Measurements from ENCODE around the gene GPATCH8.
A peak's percentile ranks its signal among the peaks of the same experiment; 100 is the strongest.

GPATCH8 gene

DNA sequence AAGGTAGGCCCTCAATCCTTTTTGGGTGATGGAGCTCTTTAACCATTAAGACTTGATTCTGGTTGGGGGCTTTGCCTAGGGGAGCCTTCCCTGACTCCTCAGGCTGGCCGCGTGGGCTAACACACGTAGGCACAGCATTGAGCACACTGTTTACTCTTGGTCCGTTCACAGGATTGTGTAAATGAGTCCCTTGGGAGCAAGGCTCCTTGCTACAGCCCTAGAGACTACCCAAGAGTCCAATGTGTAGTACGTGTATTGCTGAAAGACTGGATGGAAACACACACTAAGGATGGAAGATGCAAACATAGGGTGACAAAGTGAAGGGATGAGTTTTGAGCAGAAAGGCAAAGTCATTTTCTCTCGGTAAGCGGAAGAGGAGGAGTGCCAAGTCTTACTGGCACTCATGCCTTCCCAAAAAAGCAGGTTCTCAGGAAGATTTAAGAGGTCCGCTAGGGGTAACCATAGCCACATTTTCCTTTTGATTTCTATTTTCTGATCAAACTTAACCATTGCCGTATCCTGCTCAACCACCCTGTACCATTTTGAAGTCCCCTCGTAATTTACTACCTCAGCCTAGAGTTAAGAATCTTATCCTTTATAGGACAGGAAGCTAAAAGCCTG lies 112.8 kb downstream of the GPATCH8 start:
- no peaks in the 10 kb centered on the region for H3K36me3 ChIP-seq (ENCODE audit: control insufficient read depth in 1 of 2, insufficient read depth in 2 of 2, low read length in 2 of 2)
- WGBS (ENCODE audit: extremely low coverage, insufficient coverage, insufficient read length), result no CpG with 5 or more reads among the region's 10 CpGs
- no peak overlapping the region for H3K4me2 ChIP-seq (ENCODE audit: low read length)
- H3K27ac ChIP-seq (ENCODE audit: low read depth, low read length), result no peak overlapping the region
- H3K4me3 ChIP-seq (ENCODE audit: low read depth, low read length), result no peak overlapping the region
- H4K8ac ChIP-seq (ENCODE audit: low read depth, low read length), result no peak overlapping the region
- H3K14ac ChIP-seq (ENCODE audit: low read length), result no peak overlapping the region
- no peaks in the 10 kb centered on the region for H3K9me3 ChIP-seq (ENCODE audit: insufficient read depth, low read depth, low read length)
- no peaks in the 10 kb centered on the region for H3K79me2 ChIP-seq (ENCODE audit: control insufficient read depth, insufficient read depth, low read length, poor library complexity)
- peaks cover 5% of the 10 kb centered on the region for H3K27me3 ChIP-seq (ENCODE audit: insufficient read depth, low read length)
- H2AK5ac ChIP-seq (ENCODE audit: low read length), result no peak overlapping the region
- H3K79me1 ChIP-seq (ENCODE audit: low read length), result peaks cover 2% of the 10 kb centered on the region
- H3K4me1 ChIP-seq (ENCODE audit: control insufficient read depth in 1 of 2, insufficient read depth in 2 of 2, low read length in 2 of 2), result peaks cover 0 to 5% of the 10 kb centered on the region in 2 experiments
- no peak overlapping the region for H2BK12ac ChIP-seq (ENCODE audit: low read length)
- H4K12ac ChIP-seq (ENCODE audit: low read depth, low read length), result no peak overlapping the region
- no peak for DNase-seq
- H3K9ac ChIP-seq (ENCODE audit: low read length), result no peak overlapping the region
- no peak overlapping the region for H3K4ac ChIP-seq (ENCODE audit: low read depth, low read length)
- H2AFZ ChIP-seq (ENCODE audit: insufficient read depth, low read length, poor library complexity), result no peak overlapping the region
- no peak overlapping the region for H2BK120ac ChIP-seq (ENCODE audit: insufficient read depth, low read length, poor library complexity)
- peak overlapping the region; percentile 4 for H3K23ac ChIP-seq (ENCODE audit: low read length)
- no peak overlapping the region for H4K91ac ChIP-seq (ENCODE audit: low read depth, low read length)
- no peak overlapping the region for H2BK5ac ChIP-seq (ENCODE audit: low read depth, low read length, poor library complexity)
- no peak overlapping the region for H3K18ac ChIP-seq (ENCODE audit: low read length)

DNA sequence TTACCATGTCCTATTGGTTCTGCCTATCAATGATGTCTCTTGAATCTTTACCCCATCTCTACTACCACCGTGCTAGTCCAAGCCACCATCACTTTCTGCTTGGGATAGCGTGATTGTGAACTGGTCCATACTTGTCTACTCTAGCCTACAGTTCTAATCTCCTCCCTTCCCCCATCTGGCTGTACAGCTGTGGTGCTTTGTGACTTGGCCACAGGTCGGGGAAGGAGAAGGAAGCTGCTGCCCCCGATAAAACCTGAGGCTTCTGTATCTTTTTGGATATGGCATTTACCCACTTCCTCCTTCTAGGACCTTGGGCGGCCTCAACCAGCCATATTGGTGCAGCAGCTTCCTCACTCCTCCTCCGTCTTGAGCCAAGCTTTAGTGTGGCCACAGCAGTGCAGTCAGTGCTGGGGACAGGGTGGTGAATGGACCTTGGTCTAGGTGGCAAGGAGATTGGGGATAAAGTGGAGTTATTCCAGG lies 113.4 kb downstream of the GPATCH8 start:
- Histone ChIP-seq H3K9ac (ENCODE audit: low read length) (no peak overlapping the region), H2AK5ac (ENCODE audit: low read length) (no peak overlapping the region), H3K4me1 (ENCODE audit: control insufficient read depth in 1 of 2, insufficient read depth in 2 of 2, low read length in 2 of 2) (peaks cover 3 to 9% of the 10 kb centered on the region in 2 experiments), H3K4me3 (ENCODE audit: low read depth, low read length) (peak overlapping the region; percentile 15), H3K18ac (ENCODE audit: low read length) (no peak overlapping the region), H3K4ac (ENCODE audit: low read depth, low read length) (no peak overlapping the region), H3K23ac (ENCODE audit: low read length) (no peak overlapping the region), H3K27ac (ENCODE audit: low read depth, low read length) (no peak overlapping the region), H3K14ac (ENCODE audit: low read length) (no peak overlapping the region), H3K79me1 (ENCODE audit: low read length) (peaks cover 2% of the 10 kb centered on the region), H2BK120ac (ENCODE audit: insufficient read depth, low read length, poor library complexity) (no peak overlapping the region), H3K4me2 (ENCODE audit: low read length) (no peak overlapping the region), H3K27me3 (ENCODE audit: insufficient read depth, low read length) (peaks cover 9% of the 10 kb centered on the region), H3K9me3 (ENCODE audit: insufficient read depth, low read depth, low read length) (peaks cover 1% of the 10 kb centered on the region), H4K8ac (ENCODE audit: low read depth, low read length) (no peak overlapping the region), H4K12ac (ENCODE audit: low read depth, low read length) (no peak overlapping the region), H2AFZ (ENCODE audit: insufficient read depth, low read length, poor library complexity) (no peak overlapping the region), H2BK12ac (ENCODE audit: low read length) (no peak overlapping the region), H4K91ac (ENCODE audit: low read depth, low read length) (no peak overlapping the region), H3K79me2 (ENCODE audit: control insufficient read depth, insufficient read depth, low read length, poor library complexity) (no peaks in the 10 kb centered on the region), H3K36me3 (ENCODE audit: control insufficient read depth in 1 of 2, insufficient read depth in 2 of 2, low read length in 2 of 2) (no peaks in the 10 kb centered on the region), H2BK5ac (ENCODE audit: low read depth, low read length, poor library complexity) (no peak overlapping the region)
- no CpG with 5 or more reads among the region's 6 CpGs for WGBS (ENCODE audit: extremely low coverage, insufficient coverage, insufficient read length)
- no peak for DNase-seq

DNA sequence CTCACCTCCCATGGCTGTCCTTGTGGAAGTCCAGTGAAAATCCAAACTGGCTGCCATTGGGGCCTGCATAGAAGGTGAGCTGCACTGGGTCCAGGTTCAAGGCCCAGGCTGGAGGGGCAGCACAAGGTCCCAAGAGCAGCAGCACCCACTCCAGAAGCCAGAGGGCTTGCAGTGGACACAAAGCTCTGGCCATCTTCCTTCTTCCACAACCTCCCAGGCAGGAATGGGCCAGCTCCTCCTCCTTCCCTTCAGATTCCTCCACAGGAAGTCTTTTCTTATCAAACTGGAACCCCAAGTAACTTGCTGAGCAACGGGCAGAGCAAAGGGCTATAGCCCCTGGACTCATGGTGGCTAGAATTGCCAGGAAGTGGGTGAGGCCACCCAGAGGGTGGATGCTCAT lies 113.9 kb downstream of the GPATCH8 start, which contains the start of gene ITGA2B:
Gene ITGA2B, minus strand, starts transcription at position 369 of the 400 bp plus-strand sequence. Its CDS starts 176 bp downstream, at position 193.
- no peak for DNase-seq
- Histone ChIP-seq H3K79me1 (ENCODE audit: low read length) (peaks cover 2% of the 10 kb centered on the region), H3K4ac (ENCODE audit: low read depth, low read length) (no peak within 1 kb of the TSS), H3K4me3 (ENCODE audit: low read depth, low read length) (peak within 1 kb of the TSS; percentile 15), H2AK5ac (ENCODE audit: low read length) (no peak within 1 kb of the TSS), H3K18ac (ENCODE audit: low read length) (no peak within 1 kb of the TSS), H4K91ac (ENCODE audit: low read depth, low read length) (no peak within 1 kb of the TSS), H2BK5ac (ENCODE audit: low read depth, low read length, poor library complexity) (no peak within 1 kb of the TSS), H3K27ac (ENCODE audit: low read depth, low read length) (no peak within 1 kb of the TSS), H3K9ac (ENCODE audit: low read length) (no peak within 1 kb of the TSS), H3K27me3 (ENCODE audit: insufficient read depth, low read length) (peaks cover 14% of the 10 kb centered on the region), H3K4me2 (ENCODE audit: low read length) (no peak within 1 kb of the TSS), H4K12ac (ENCODE audit: low read depth, low read length) (no peak within 1 kb of the TSS), H2BK120ac (ENCODE audit: insufficient read depth, low read length, poor library complexity) (no peak within 1 kb of the TSS), H4K8ac (ENCODE audit: low read depth, low read length) (no peak within 1 kb of the TSS), H3K23ac (ENCODE audit: low read length) (peak within 1 kb of the TSS; percentile 4), H3K14ac (ENCODE audit: low read length) (no peak within 1 kb of the TSS), H2AFZ (ENCODE audit: insufficient read depth, low read length, poor library complexity) (no peak within 1 kb of the TSS), H3K4me1 (ENCODE audit: control insufficient read depth in 1 of 2, insufficient read depth in 2 of 2, low read length in 2 of 2) (peaks cover 7 to 13% of the 10 kb centered on the region in 2 experiments), H2BK12ac (ENCODE audit: low read length) (no peak within 1 kb of the TSS), H3K9me3 (ENCODE audit: insufficient read depth, low read depth, low read length) (peaks cover 6% of the 10 kb centered on the region), H3K36me3 (ENCODE audit: control insufficient read depth in 1 of 2, insufficient read depth in 2 of 2, low read length in 2 of 2) (no peaks in the 10 kb centered on the region), H3K79me2 (ENCODE audit: control insufficient read depth, insufficient read depth, low read length, poor library complexity) (no peaks in the 10 kb centered on the region)
- no CpG with 5 or more reads among the region's 1 CpG for WGBS (ENCODE audit: extremely low coverage, insufficient coverage, insufficient read length)

DNA sequence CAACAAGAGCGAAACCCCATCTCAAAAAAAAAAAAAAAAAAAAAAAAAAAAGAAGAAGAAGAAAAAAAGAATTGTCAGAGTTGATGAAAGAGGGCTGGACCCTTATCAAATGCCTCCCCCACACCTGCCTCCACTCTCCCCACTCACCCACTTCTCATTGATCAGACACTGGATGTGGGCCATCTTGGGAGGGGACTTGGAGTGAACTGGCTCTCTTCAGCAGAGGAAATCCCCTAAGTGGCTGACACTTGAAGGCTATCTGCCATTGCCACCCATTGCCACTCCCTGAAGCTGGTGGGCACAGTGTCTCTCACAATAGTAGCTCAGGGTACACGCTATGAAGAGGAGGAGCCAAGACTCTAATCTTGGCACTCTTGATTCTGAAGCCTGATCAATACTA lies 115.4 kb downstream of the GPATCH8 start:
- no peak overlapping the region for H2AK5ac ChIP-seq (ENCODE audit: low read length)
- no peaks in the 10 kb centered on the region for H3K79me2 ChIP-seq (ENCODE audit: control insufficient read depth, insufficient read depth, low read length, poor library complexity)
- H2BK120ac ChIP-seq (ENCODE audit: insufficient read depth, low read length, poor library complexity), result no peak overlapping the region
- no peak overlapping the region for H3K9ac ChIP-seq (ENCODE audit: low read length)
- H2BK12ac ChIP-seq (ENCODE audit: low read length), result no peak overlapping the region
- no peak overlapping the region for H3K14ac ChIP-seq (ENCODE audit: low read length)
- no peak overlapping the region for H4K12ac ChIP-seq (ENCODE audit: low read depth, low read length)
- peaks cover 2% of the 10 kb centered on the region for H3K79me1 ChIP-seq (ENCODE audit: low read length)
- no peak overlapping the region for H3K23ac ChIP-seq (ENCODE audit: low read length)
- H3K18ac ChIP-seq (ENCODE audit: low read length), result no peak overlapping the region
- H3K27ac ChIP-seq (ENCODE audit: low read depth, low read length), result no peak overlapping the region
- peaks cover 7% of the 10 kb centered on the region for H3K9me3 ChIP-seq (ENCODE audit: insufficient read depth, low read depth, low read length)
- no CpG with 5 or more reads among the region's 2 CpGs for WGBS (ENCODE audit: extremely low coverage, insufficient coverage, insufficient read length)
- no peak overlapping the region for H2BK5ac ChIP-seq (ENCODE audit: low read depth, low read length, poor library complexity)
- H2AFZ ChIP-seq (ENCODE audit: insufficient read depth, low read length, poor library complexity), result no peak overlapping the region
- H3K4me2 ChIP-seq (ENCODE audit: low read length), result no peak overlapping the region
- no peak overlapping the region for H3K4me3 ChIP-seq (ENCODE audit: low read depth, low read length)
- no peaks in the 10 kb centered on the region for H3K36me3 ChIP-seq (ENCODE audit: control insufficient read depth in 1 of 2, insufficient read depth in 2 of 2, low read length in 2 of 2)
- H3K27me3 ChIP-seq (ENCODE audit: insufficient read depth, low read length), result peaks cover 22% of the 10 kb centered on the region
- no peak for DNase-seq
- H4K8ac ChIP-seq (ENCODE audit: low read depth, low read length), result no peak overlapping the region
- H3K4me1 ChIP-seq (ENCODE audit: control insufficient read depth in 1 of 2, insufficient read depth in 2 of 2, low read length in 2 of 2), result peaks cover 7 to 13% of the 10 kb centered on the region in 2 experiments
- no peak overlapping the region for H4K91ac ChIP-seq (ENCODE audit: low read depth, low read length)
- H3K4ac ChIP-seq (ENCODE audit: low read depth, low read length), result no peak overlapping the region

All from trophoblast cell (in vitro differentiated cells and primary cell).